Activated CD8-positive, alpha-beta T cell treated with anti-CD3 and anti-CD28 coated beads for 36 hours (primary cell): ENCODE results near the gene RNF121. TPM values are rescaled to one million over a fixed set of nuclear protein-coding genes. Genes with fewer than 3 reads are reported as not detected.

Experiments used
- ATAC-seq: fragments of 200-7000 bp; cut with Tn5 transposase; one replicate; pipeline ENCODE4 v1.10.0; 2021; ENCODE audit warnings: mild to moderate bottlenecking, moderate library complexity
- CTCF ChIA-PET: fragments of 350-600 bp; sonication (Branson Sonifier 250); formaldehyde crosslinking; loops from one replicate; lab custom pipeline; 2021; ENCODE audit warnings: antibody characterized with exemption; lab: Charles Lee
- POLR2A ChIA-PET: fragments of 350-600 bp; sonication (Branson Sonifier 250); formaldehyde crosslinking; loops from one replicate; lab custom pipeline; 2021; ENCODE audit warnings: antibody characterized with exemption; lab: Charles Lee
- DNase-seq: peaks from one replicate; pipeline ENCODE4 v3.0.0-alpha.2; 2020
- H3K27ac Mint-ChIP-seq: one replicate; pipeline ENCODE4 v1.8.0; 2021; ENCODE audit warnings: mild to moderate bottlenecking, mixed read lengths
- H3K27me3 Mint-ChIP-seq: one replicate; pipeline ENCODE4 v1.8.0; 2021; ENCODE audit warnings: mixed read lengths
- H3K36me3 Mint-ChIP-seq: one replicate; pipeline ENCODE4 v1.8.0; 2021; ENCODE audit warnings: low read depth, mixed read lengths
- H3K4me1 Mint-ChIP-seq: one replicate; pipeline ENCODE4 v1.8.0; 2021; ENCODE audit warnings: low read depth, mixed read lengths
- H3K4me3 Mint-ChIP-seq: one replicate; pipeline ENCODE4 v1.8.0; 2021; ENCODE audit warnings: mild to moderate bottlenecking, moderate library complexity, mixed read lengths
- H3K9me3 Mint-ChIP-seq: one replicate; pipeline ENCODE4 v1.8.0; 2021; ENCODE audit warnings: mixed read lengths
- CTCF ChIP-seq: fragments of 200-600 bp; IDR thresholded peaks from one replicate; pipeline ENCODE4 v1.8.0; 2022; ENCODE audit warnings: antibody characterized with exemption, mild to moderate bottlenecking
- intact Hi-C: fragments of 100-400 bp; cut with micrococcal nuclease; formaldehyde crosslinking; loops from one replicate; pipeline ENCODE4 v1.10.0; 2022
- total RNA-seq, 2 experiments: library from RNA; stranded (reverse); gene quantifications; one replicate each; pipeline ENCODE4 v1.2.3, GENCODE V29; 2021

Gene RNF121
- total RNA-seq, 2 experiments from 2014 or later, result 23.7 to 28.1 TPM

- Mint-ChIP-seq H3K4me1 (peaks cover 20% of the 10 kb centered on the region), H3K27me3 (no peaks in the 10 kb centered on the region), H3K36me3 (peaks cover 28% of the 10 kb centered on the region), H3K9me3 (no peaks in the 10 kb centered on the region), H3K27ac (peak overlapping the region; percentile 87), H3K4me3 (no peak overlapping the region)
- ChIA-PET CTCF (interaction anchor here (0.8 to 1.0 kb wide), 3 partner anchors 21 to 144 kb away, joined by 3 read pairs; no protein-coding TSS in a partner anchor), POLR2A (interaction anchor here (0.7 to 1.6 kb wide), 5 partner anchors 10 to 102 kb away, joined by 3 to 9 read pairs (median 4); no protein-coding TSS in a partner anchor)
- ATAC-seq (no peak), DNase-seq (no peak)
- TF ChIP-seq CTCF, result no peak
- intact Hi-C loops, result no loop called here
Measured at GRCh38 chr11:71999798-72000197, 71.0 kb downstream of the RNF121 start.

- no peaks in the 10 kb centered on the region for H3K27me3 Mint-ChIP-seq
- no peak for ATAC-seq
- intact Hi-C loops, result no loop called here
- no peaks in the 10 kb centered on the region for H3K9me3 Mint-ChIP-seq
- no peak for DNase-seq
- TF ChIP-seq CTCF, result no peak
- no peak overlapping the region for H3K4me3 Mint-ChIP-seq
- POLR2A ChIA-PET, result interaction anchor here (0.7 to 1.3 kb wide), 4 partner anchors 9 to 102 kb away, joined by 3 to 7 read pairs (median 4); no protein-coding TSS in a partner anchor
- peaks cover 20% of the 10 kb centered on the region for H3K4me1 Mint-ChIP-seq
- H3K36me3 Mint-ChIP-seq, result peaks cover 33% of the 10 kb centered on the region
- CTCF ChIA-PET, result interaction anchor here (0.8 to 1.2 kb wide), 3 partner anchors 22 to 144 kb away, joined by 3 to 5 read pairs (median 3); no protein-coding TSS in a partner anchor
- no peak overlapping the region for H3K27ac Mint-ChIP-seq
Measured at GRCh38 chr11:72000202-72000867, 71.5 kb downstream of the RNF121 start.

GRCh38 chr11:72001285-72001684 lies 72.4 kb downstream of the RNF121 start:
- intact Hi-C loops, result no loop called here
- CTCF ChIA-PET, result interaction anchor here (1.2 kb wide), 1 partner anchor 24 kb away, joined by 5 read pairs; no protein-coding TSS in a partner anchor
- TF ChIP-seq CTCF, result no peak
- H3K4me3 Mint-ChIP-seq, result no peak overlapping the region
- peaks cover 20% of the 10 kb centered on the region for H3K4me1 Mint-ChIP-seq
- no peaks in the 10 kb centered on the region for H3K27me3 Mint-ChIP-seq
- H3K27ac Mint-ChIP-seq, result no peak overlapping the region
- DNase-seq (no peak), ATAC-seq (no peak)
- peaks cover 37% of the 10 kb centered on the region for H3K36me3 Mint-ChIP-seq
- H3K9me3 Mint-ChIP-seq, result no peaks in the 10 kb centered on the region
- POLR2A ChIA-PET, result interaction anchor here (1.3 kb wide), 1 partner anchor 11 kb away, joined by 4 read pairs; no protein-coding TSS in a partner anchor

- no peak for ATAC-seq
- no peak overlapping the region for H3K4me3 Mint-ChIP-seq
Measured at GRCh38 chr11:72001834-72002591, 73.2 kb downstream of the RNF121 start.

More at GRCh38 chr11:72001834-72002591, 73.2 kb downstream of the RNF121 start:
- ChIA-PET CTCF (interaction anchor here (1.2 kb wide), 2 partner anchors 15 to 23 kb away, joined by 3 to 5 read pairs; no protein-coding TSS in a partner anchor), POLR2A (interaction anchor here (0.6 to 1.3 kb wide), 3 partner anchors 10 to 652 kb away, joined by 3 to 4 read pairs (median 3); no protein-coding TSS in a partner anchor)
- intact Hi-C loops, result no loop called here
- Mint-ChIP-seq H3K4me1 (peaks cover 20% of the 10 kb centered on the region), H3K27ac (peak overlapping the region; percentile 51), H3K9me3 (no peaks in the 10 kb centered on the region), H3K36me3 (peaks cover 36% of the 10 kb centered on the region), H3K27me3 (no peaks in the 10 kb centered on the region)
- DNase-seq, result no peak
- no peak for TF ChIP-seq CTCF
